Measurements from ENCODE around the gene PRPS1.
"Not testable (repeated sequence)": the region's sequence is repeated elsewhere in the genome, so short reads cannot be mapped to it uniquely, and the experiment has no call there.

PRPS1 gene

GRCh38 chrX:107599450-107599861 is 28.9 kb upstream of the PRPS1 start:
- no peak overlapping the region for H3K4me3 ChIP-seq (ENCODE audit: low read depth, low read length)
- no peak for TF ChIP-seq CTCF (IDR thresholded peaks at IDR 0.05; ENCODE audit: borderline replicate concordance, insufficient read depth, low read depth, low read length)

- no peak for TF ChIP-seq CTCF (IDR thresholded peaks at IDR 0.05; ENCODE audit: borderline replicate concordance, insufficient read depth, low read depth, low read length)
- no peak overlapping the region for H3K4me3 ChIP-seq (ENCODE audit: low read depth, low read length)
Measured at GRCh38 chrX:107600366-107600765, 27.9 kb upstream of the PRPS1 start.

GRCh38 chrX:107601326-107601725 is 27.0 kb upstream of the PRPS1 start:
- no peak for TF ChIP-seq CTCF (IDR thresholded peaks at IDR 0.05; ENCODE audit: borderline replicate concordance, insufficient read depth, low read depth, low read length)
- no peak overlapping the region for H3K4me3 ChIP-seq (ENCODE audit: low read depth, low read length)

- TF ChIP-seq CTCF (IDR thresholded peaks at IDR 0.05; ENCODE audit: borderline replicate concordance, insufficient read depth, low read depth, low read length) = no peak
- H3K4me3 ChIP-seq (ENCODE audit: low read depth, low read length) = no peak overlapping the region
Measured at GRCh38 chrX:107601759-107602158, 26.6 kb upstream of the PRPS1 start.

GRCh38 chrX:107602694-107603239 is 25.5 kb upstream of the PRPS1 start:
- no peak overlapping the region for H3K4me3 ChIP-seq (ENCODE audit: low read depth, low read length)

GRCh38 chrX:107603429-107604159 is 24.7 kb upstream of the PRPS1 start:
- no peak for TF ChIP-seq CTCF (IDR thresholded peaks at IDR 0.05; ENCODE audit: borderline replicate concordance, insufficient read depth, low read depth, low read length)
- no peak overlapping the region for H3K4me3 ChIP-seq (ENCODE audit: low read depth, low read length)

More at GRCh38 chrX:107602694-107603239, 25.5 kb upstream of the PRPS1 start:
- no peak for TF ChIP-seq CTCF (IDR thresholded peaks at IDR 0.05; ENCODE audit: borderline replicate concordance, insufficient read depth, low read depth, low read length)

- not testable (repeated sequence) for H3K4me3 ChIP-seq (ENCODE audit: low read depth, low read length)
Measured at GRCh38 chrX:107609061-107609460, 19.2 kb upstream of the PRPS1 start.

Data from GM12875 (cell line).